Esophagus muscularis mucosa (tissue), 4 donors: Measurements from ENCODE around the gene FAM131C. TPM values are rescaled to one million over a fixed set of nuclear protein-coding genes. Genes with fewer than 3 reads are reported as not detected.

Source experiments
- DNase-seq: peaks from one replicate; pipeline ENCODE4 v3.0.0-alpha.2; 2017; ENCODE audit errors: extremely low spot score
- H3K27ac ChIP-seq, 4 donors: fragments of 200-600 bp; sonication (generic); replicated peaks in 1 of 4; 1 replicate in 3 of 4; 2 replicates in 1 of 4; pipeline ENCODE4 v1.5.1; 2016 to 2019; ENCODE audit warnings: mild to moderate bottlenecking in 1 of 4
- H3K27me3 ChIP-seq, 4 donors: fragments of 200-600 bp; sonication (generic); one replicate each; pipeline versions ENCODE4 v1.5.1 to v1.6.0; 2016 to 2019
- H3K36me3 ChIP-seq, 4 donors: fragments of 200-600 bp; sonication (generic); one replicate each; pipeline ENCODE4 v1.5.1; 2016 to 2019
- H3K4me1 ChIP-seq, 4 donors: fragments of 200-600 bp; sonication (generic); one replicate each; pipeline ENCODE4 v1.5.1; 2016 to 2019
- H3K4me3 ChIP-seq, 4 donors: fragments of 200-600 bp; sonication (generic); 1 replicate in 2 of 4; 2 replicates in 2 of 4; pipeline ENCODE4 v1.5.1; 2016 to 2019; ENCODE audit warnings: mild to moderate bottlenecking in 4 of 4, moderate library complexity in 1 of 4
- H3K9me3 ChIP-seq, 4 donors: fragments of 200-600 bp; sonication (generic); 1 replicate in 3 of 4; 2 replicates in 1 of 4; pipeline ENCODE4 v1.5.1; 2016 to 2019
- CTCF ChIP-seq, 3 experiments: fragments of 200-600 bp in 2 of 3; fragments of 450-650 bp in 1 of 3; sonication (generic) in 2 of 3; IDR thresholded peaks; one replicate each; pipeline ENCODE4 v1.5.1; 2017 to 2019; ENCODE audit warnings: antibody characterized with exemption in 3 of 3, mild to moderate bottlenecking in 2 of 3, moderate library complexity in 1 of 3
- EP300 ChIP-seq: sonication (generic); formaldehyde crosslinking; IDR thresholded peaks from one replicate; pipeline ENCODE4 v1.6.1; 2017; ENCODE audit warnings: antibody characterized with exemption
- POLR2A ChIP-seq: fragments of 450-650 bp; IDR thresholded peaks from one replicate; pipeline ENCODE4 v1.6.1; 2017; ENCODE audit warnings: antibody characterized with exemption, moderate library complexity, mild to moderate bottlenecking, low read depth
- POLR2AphosphoS5 ChIP-seq, 2 donors: sonication (generic); formaldehyde crosslinking; IDR thresholded peaks; one replicate each; pipeline ENCODE4 v1.6.1; 2017; ENCODE audit warnings: antibody characterized with exemption in 2 of 2
- WGBS: methylation state at CpG from one replicate; pipeline ENCODE4 v1.1.5; 2018; 5-methylcytosine and 5-hydroxymethylcytosine counted together
- intact Hi-C: fragments of 100-400 bp; cut with DNase I; formaldehyde crosslinking; loops from one replicate; pipeline ENCODE4 v1.15.1; 2023
- total RNA-seq, 4 donors: library from RNA; depleted of rRNA; stranded (reverse); fragments of >200 nt; gene quantifications; one replicate each; pipeline versions ENCODE4 v1.1.0 to v1.2.1, GENCODE V29; 2016

FAM131C gene
- total RNA-seq, 4 donors from 2014 or later = 0.33 to 0.39 TPM; not detected in 2

GRCh38 chr1:16070640-16071355 is 2.7 kb downstream of the FAM131C start:
- 86% methylated on average over 9 of the region's 9 CpGs for WGBS
- Histone ChIP-seq H3K4me3 (no peak overlapping the region), H3K36me3 (no peaks in the 10 kb centered on the region), H3K4me1 (peaks cover 33 to 44% (median 41%) of the 10 kb centered on the region in 4 donors), H3K27me3 (peaks cover 0 to 9% (median 2%) of the 10 kb centered on the region in 4 donors), H3K9me3 (no peaks in the 10 kb centered on the region), H3K27ac (no peak overlapping the region)
- intact Hi-C loops = loop anchor here (10.0 kb wide), 1 partner anchor 294 kb away; the partner anchor contains the start of gene SZRD1
- DNase-seq = no peak
- TF ChIP-seq POLR2A (no peak), POLR2AphosphoS5 (IDR thresholded peaks at IDR 0.05) (no peak)

- no peak overlapping the region for H3K4me3 ChIP-seq
- H3K9me3 ChIP-seq = no peaks in the 10 kb centered on the region
- WGBS = 76% methylated on average over 6 of the region's 11 CpGs
- intact Hi-C loops = no loop called here
- no peak overlapping the region for H3K27ac ChIP-seq
- DNase-seq = no peak
- H3K36me3 ChIP-seq = no peaks in the 10 kb centered on the region
- H3K4me1 ChIP-seq = peaks cover 14 to 30% (median 26%) of the 10 kb centered on the region in 4 donors
- no peak for TF ChIP-seq EP300
- no peak for TF ChIP-seq POLR2AphosphoS5 (IDR thresholded peaks at IDR 0.05)
- no peak for TF ChIP-seq CTCF (IDR thresholded peaks at IDR 0.05)
- TF ChIP-seq POLR2A = no peak
- peaks cover 0 to 9% (median 2%) of the 10 kb centered on the region in 4 donors for H3K27me3 ChIP-seq
Measured at GRCh38 chr1:16068356-16069270, 4.8 kb downstream of the FAM131C start.

GRCh38 chr1:16067933-16068332 is 5.5 kb downstream of the FAM131C start:
- intact Hi-C loops = no loop called here
- WGBS = 78% methylated on average over 10 of the region's 13 CpGs
- H3K4me1 ChIP-seq = peaks cover 10 to 24% (median 20%) of the 10 kb centered on the region in 4 donors
- H3K4me3 ChIP-seq = no peak overlapping the region
- peaks cover 0 to 5% (median under 1%) of the 10 kb centered on the region in 4 donors for H3K27me3 ChIP-seq
- H3K36me3 ChIP-seq = no peaks in the 10 kb centered on the region
- TF ChIP-seq CTCF (IDR thresholded peaks at IDR 0.05) = no peak
- no peak for DNase-seq
- H3K27ac ChIP-seq = no peak overlapping the region
- H3K9me3 ChIP-seq = no peaks in the 10 kb centered on the region

- no peaks in the 10 kb centered on the region for H3K27me3 ChIP-seq
- WGBS = 100% methylated on average over 2 of the region's 6 CpGs
- H3K36me3 ChIP-seq = no peaks in the 10 kb centered on the region
- H3K4me3 ChIP-seq = no peak overlapping the region
- H3K27ac ChIP-seq = no peak overlapping the region
- DNase-seq = no peak
- intact Hi-C loops = no loop called here
- H3K9me3 ChIP-seq = no peaks in the 10 kb centered on the region
- no peak for TF ChIP-seq POLR2A
- TF ChIP-seq POLR2AphosphoS5 (IDR thresholded peaks at IDR 0.05) = no peak
- TF ChIP-seq EP300 = no peak
- H3K4me1 ChIP-seq = peaks cover 9 to 20% (median 17%) of the 10 kb centered on the region in 4 donors
Measured at GRCh38 chr1:16067127-16067768, 6.2 kb downstream of the FAM131C start.

- Histone ChIP-seq H3K27ac (no peak overlapping the region), H3K4me3 (no peak overlapping the region), H3K9me3 (no peaks in the 10 kb centered on the region), H3K4me1 (peaks cover 9 to 20% (median 17%) of the 10 kb centered on the region in 4 donors), H3K36me3 (no peaks in the 10 kb centered on the region), H3K27me3 (no peaks in the 10 kb centered on the region)
- intact Hi-C loops = no loop called here
- no peak for DNase-seq
- 86% methylated on average over 4 of the region's 4 CpGs for WGBS
- no peak for TF ChIP-seq CTCF (IDR thresholded peaks at IDR 0.05)
- no peak for TF ChIP-seq POLR2A
- TF ChIP-seq EP300 = no peak
- no peak for TF ChIP-seq POLR2AphosphoS5 (IDR thresholded peaks at IDR 0.05)
Measured at GRCh38 chr1:16066245-16066644, 7.2 kb downstream of the FAM131C start.
